GM18951 (cell line): ENCODE results near the gene FANCI.

Source experiments
- POLR2A ChIP-seq: IDR thresholded peaks from 4 replicates; pipeline ENCODE4 v1.6.1; 2011; ENCODE audit warnings: mild to moderate bottlenecking; ENCODE audit not compliant: insufficient read length, insufficient read depth; ENCODE audit errors: extremely low read depth
- in situ Hi-C: fragments of 300-500 bp; cut with MboI; formaldehyde crosslinking; loops from one replicate; pipeline ENCODE4 v1.12.0; 2022; ENCODE audit warnings: low sequenced_read_pairs, mixed read lengths, inconsistent platforms; ENCODE audit not compliant: unreplicated experiment

FANCI gene

DNA sequence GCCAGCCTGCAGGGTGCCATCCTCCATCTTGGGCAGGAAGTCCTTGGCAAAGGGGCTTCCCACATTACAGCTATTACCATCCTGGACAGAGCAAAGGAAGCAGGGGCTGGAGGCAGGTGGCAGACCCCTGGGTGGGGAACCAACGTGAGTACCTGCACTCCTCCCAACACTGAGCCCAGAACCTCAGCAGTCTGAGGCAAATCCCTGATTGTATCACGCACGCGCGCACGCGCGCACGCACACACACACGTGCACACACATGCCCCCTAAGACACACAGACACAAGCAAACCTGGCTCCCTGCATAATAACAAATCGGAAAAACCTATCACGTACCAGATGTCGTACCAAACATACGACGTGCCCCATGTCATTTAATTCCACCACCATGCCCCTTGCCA, 79.0 kb downstream of the FANCI start:
- in situ Hi-C loops: no loop called here
- no peak for TF ChIP-seq POLR2A

DNA sequence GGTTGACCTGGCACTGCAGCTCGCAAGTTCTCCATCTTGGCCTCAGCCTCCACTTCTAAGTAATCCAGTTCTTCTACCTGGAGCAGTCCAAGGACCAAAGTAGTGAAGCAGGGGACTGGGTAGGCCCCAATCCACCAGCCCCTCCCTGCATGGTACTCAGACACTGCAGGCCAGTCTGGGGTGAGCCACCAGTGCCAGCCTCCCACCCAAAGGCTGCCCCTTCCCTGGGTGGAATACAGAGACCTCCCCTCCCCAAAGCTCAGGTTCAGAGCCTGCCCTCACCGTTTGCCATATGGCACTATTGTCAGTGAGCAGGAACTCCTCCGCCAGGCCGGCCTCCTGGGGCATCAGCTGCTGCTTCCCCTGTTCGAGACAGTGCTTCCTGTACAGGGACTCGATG, 80.0 kb downstream of the FANCI start:
- in situ Hi-C loops: no loop called here
- TF ChIP-seq POLR2A: no peak

DNA sequence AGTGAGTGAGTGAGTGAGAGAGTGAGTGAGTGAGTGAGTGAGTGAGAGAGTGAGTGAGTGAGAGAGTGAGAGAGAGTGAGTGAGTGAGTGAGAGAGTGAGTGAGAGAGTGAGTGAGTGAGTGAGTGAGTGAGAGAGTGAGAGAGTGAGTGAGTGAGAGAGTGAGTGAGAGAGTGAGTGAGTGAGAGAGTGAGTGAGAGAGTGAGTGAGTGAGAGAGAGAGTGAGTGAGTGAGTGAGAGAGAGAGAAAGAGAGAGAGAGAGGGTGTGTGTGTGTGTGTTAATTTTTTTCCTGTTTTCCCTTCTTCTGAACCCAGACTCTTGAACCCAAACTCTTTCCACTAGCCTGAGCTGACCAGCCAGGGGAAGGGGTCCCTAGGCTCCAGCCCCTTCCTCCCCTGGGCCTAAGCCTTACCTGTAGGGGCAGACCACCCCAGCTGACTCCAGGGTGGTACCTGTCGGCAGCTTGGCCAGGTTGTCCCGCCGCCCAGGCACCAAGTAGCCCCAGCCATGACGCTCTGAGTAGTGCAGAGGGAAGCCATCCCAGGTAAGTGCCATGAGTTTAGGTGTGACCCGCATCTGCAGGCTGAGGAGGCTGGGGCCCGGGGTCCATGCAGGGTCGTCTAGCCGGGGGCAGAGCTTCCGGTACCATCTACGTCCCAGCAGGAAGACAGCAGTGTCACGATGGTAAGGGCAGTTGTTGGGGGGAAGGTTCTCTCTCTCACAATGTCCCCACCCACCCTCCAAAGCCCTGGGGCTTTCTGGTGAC, 81.4 kb downstream of the FANCI start:
- TF ChIP-seq POLR2A: no peak
- in situ Hi-C loops: no loop called here

GRCh38 chr15:89326316-89326715, 82.5 kb downstream of the FANCI start:
- in situ Hi-C loops: no loop called here
- no peak for TF ChIP-seq POLR2A

GRCh38 chr15:89327113-89327512, 83.3 kb downstream of the FANCI start:
- TF ChIP-seq POLR2A: no peak
- in situ Hi-C loops: no loop called here

DNA sequence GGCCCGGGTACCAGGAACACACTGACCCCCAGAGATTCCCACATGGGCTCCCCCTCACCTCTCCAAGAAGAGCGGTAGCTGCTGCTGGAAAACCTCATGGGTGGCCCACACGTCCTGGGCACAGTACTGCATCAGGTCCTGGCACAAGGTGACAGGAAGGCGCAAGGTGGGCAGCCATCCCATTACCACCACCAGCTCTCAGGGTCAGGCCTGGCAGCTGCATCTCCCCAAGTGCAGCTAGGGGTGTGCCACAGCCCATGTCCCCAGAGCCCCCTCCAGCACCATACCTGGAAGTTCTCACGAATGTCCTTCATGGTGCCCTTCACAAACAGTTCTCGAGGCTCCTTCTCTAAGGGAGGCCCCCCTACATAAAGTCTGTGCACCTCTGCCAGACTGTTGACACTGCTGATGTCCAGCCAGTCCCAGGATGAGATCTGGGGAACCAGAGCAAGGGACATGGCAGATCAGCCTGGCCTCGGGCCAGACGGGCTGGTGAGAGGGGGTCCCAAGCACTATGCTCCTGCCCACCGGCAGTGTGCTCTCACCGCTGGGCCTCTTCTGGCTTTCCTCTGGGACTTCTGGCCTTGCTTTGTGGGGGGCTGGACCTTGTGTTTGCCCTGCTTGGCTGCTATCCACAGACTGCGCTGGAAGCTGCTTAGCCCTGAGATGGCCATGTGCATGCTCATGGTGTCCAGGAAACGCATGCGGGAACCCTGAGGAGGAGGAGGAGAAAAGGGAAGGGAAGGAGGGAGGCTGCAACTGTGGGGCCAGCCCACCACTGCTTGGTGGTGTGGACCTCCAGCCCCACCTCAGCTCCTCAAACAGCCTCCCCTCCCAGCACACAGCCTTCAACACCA, 84.8 kb downstream of the FANCI start:
- in situ Hi-C loops: no loop called here
- no peak for TF ChIP-seq POLR2A

DNA sequence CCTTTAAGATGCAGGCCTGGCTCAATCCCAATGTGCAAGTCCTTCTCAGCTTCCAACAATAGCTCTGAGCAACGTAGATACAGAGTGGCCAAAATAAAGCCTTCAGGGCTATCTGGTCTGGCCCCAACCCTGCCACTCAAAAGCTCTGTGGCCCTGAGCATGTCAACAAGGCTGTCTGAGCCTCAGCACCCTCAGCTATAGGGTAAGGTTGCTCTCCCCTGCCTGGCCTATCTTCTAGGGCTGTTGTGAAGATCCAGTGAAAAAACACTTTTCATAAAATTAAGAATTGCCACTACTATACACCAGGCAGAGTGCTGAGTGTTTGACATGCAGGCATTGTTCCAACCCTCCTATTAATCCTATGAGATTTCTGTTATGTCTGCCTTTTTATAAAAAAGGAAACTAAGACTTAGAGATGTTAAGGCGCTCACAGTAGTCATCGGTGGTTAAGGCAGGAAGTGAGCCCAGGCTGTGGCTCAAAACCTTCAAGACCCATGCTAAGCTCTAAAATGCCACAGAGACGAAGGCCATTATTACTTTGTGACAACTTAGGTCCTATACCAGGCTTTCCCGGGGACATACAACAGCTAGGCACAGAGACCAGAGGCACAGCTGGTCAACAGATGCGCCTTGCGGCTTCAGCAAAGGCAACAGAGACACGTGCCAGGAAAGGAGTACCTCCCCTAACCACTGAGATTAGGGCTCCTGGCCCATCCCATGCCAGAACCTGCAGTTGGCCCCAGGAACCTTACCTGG, 85.7 kb downstream of the FANCI start:
- TF ChIP-seq POLR2A: no peak
- in situ Hi-C loops: no loop called here

GRCh38 chr15:89330119-89330518, 86.3 kb downstream of the FANCI start:
- TF ChIP-seq POLR2A: no peak
- in situ Hi-C loops: no loop called here

GRCh38 chr15:89330881-89331595, 87.3 kb downstream of the FANCI start:
- TF ChIP-seq POLR2A: no peak
- in situ Hi-C loops: no loop called here

DNA sequence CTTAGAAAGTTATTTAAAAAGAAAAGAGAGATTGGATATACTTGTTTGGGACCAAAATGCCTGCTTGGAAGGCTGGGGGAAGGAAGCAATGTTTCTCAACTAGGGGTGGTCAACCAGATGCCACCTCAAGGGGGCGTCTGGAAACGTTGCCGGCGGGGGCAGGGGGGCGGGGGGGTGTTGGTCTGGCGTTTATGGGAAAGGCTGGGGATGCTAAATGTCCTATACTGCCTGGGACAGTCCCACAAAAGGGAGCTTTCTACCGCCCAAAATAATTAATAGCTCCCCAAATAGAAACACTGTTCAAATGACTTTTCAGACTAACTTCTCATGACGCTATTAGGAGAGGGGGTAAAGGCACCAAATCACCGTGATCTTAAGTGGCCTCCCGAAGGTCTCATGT, 88.7 kb downstream of the FANCI start:
- TF ChIP-seq POLR2A: no peak
- in situ Hi-C loops: no loop called here

DNA sequence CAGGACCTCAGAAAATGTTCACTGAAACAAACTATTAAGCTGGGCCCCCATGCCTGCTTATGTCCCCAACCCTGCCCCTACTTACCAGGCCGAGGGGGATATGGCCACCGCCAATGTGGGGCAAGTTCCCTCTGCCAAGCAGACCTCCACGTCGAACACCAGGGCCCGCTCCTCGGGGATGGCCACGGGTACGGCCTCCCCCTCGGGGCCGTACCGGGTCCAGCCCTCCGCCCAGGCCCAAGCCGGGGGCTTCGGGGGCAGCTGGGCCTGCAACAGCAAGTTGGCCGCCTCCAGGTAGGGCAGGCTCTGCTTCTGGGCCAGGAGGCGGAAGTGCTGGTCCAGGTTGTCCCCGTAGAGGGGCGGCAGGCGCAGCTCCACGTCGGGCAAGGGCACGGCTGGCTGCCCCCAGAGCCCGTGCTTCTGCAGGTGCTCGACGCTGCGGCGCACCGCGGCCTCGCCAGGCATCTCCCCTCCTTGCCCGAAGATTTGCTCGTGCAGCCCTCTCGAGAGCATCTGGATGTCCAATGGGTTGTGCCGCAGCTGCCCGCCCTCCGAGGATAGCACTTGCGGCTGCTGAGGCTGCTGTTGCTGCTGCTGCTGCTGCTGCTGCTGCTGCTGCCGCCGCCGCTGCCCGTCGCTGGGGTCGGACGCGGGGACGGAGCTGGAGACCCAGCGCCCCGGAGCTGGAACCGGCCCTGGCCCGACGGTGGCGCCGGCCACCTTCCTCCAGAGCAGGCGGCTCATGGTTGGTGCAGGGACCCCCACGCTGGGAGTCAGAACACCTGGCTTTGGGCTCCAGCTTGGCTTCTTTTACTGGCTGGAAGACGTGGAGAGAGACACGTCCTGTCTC, 89.5 kb downstream of the FANCI start:
- no peak for TF ChIP-seq POLR2A
- in situ Hi-C loops: no loop called here

- TF ChIP-seq POLR2A: no peak
- in situ Hi-C loops: no loop called here
Observed at GRCh38 chr15:89333959-89334509, 90.3 kb downstream of the FANCI start.
